ENCODE results near the gene LTO1. TPM values are rescaled to one million over a fixed set of nuclear protein-coding genes. Genes with fewer than 3 reads are reported as not detected.

LTO1 gene
- total RNA-seq, 2 donors from 2014 or later: 11.3 to 20.0 TPM

- TF ChIP-seq, protein P1, sequence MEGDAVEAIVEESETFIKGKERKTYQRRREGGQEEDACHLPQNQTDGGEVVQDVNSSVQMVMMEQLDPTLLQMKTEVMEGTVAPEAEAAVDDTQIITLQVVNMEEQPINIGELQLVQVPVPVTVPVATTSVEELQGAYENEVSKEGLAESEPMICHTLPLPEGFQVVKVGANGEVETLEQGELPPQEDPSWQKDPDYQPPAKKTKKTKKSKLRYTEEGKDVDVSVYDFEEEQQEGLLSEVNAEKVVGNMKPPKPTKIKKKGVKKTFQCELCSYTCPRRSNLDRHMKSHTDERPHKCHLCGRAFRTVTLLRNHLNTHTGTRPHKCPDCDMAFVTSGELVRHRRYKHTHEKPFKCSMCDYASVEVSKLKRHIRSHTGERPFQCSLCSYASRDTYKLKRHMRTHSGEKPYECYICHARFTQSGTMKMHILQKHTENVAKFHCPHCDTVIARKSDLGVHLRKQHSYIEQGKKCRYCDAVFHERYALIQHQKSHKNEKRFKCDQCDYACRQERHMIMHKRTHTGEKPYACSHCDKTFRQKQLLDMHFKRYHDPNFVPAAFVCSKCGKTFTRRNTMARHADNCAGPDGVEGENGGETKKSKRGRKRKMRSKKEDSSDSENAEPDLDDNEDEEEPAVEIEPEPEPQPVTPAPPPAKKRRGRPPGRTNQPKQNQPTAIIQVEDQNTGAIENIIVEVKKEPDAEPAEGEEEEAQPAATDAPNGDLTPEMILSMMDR (IDR thresholded peaks at IDR 0.05): no peak
- Histone ChIP-seq H3K36me3 (no peaks in the 10 kb centered on the region), H3K9me3 (no peaks in the 10 kb centered on the region), H3K4me1 (peaks cover 12% of the 10 kb centered on the region), H3K9ac (ENCODE audit: low read depth in 2 of 2, low read length in 2 of 2) (no peak overlapping the region), H3K27me3 (no peaks in the 10 kb centered on the region), H3K27ac (no peak overlapping the region), H3K4me3 (no peak overlapping the region)
- DNase-seq: no peak
- intact Hi-C loops (cut with DNase I): no loop called here
Observed at GRCh38 chr11:69645801-69646492, 29.2 kb downstream of the LTO1 start.

DNA sequence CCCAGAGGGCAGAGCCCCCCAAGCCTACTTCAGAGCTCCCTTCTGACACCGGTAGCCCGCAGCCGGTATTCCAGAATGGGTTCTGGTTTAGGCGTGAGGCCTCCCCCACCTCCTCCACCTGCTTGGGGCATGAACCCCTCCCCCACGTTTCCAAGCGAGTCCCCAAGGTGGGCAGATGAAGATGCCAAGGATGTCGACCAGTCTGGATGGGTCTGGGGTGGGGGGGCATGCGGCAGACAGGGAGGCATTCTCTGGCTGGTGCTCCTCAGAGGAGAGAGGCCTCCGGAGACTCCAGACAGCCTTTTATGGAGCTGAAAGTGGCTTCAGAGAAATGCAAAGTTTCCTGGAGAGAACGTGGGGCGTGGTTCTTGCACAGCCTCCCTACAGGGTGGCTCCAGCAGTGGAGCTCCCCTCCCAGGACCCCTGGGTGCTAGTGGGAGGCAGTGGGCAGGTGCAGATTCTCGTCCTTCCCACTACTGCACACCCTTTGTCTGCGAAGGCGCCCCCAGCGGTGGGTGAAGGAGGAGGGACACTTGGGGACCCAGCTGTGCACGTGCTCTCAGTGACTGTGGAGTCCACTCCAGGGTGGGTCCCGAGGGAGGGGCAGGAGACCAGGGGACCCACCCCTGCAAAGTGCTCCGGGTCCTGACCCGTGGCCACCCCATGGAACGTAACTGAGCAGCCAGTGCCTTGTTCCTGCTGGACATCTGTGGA lies 30.0 kb downstream of the LTO1 start:
- Histone ChIP-seq H3K4me3 (no peak overlapping the region), H3K4me1 (peaks cover 19% of the 10 kb centered on the region), H3K9ac (ENCODE audit: low read depth in 2 of 2, low read length in 2 of 2) (peak overlapping the region in 1 of 2 donors; percentile 4), H3K27ac (no peak overlapping the region), H3K27me3 (peaks cover 7% of the 10 kb centered on the region), H3K36me3 (no peaks in the 10 kb centered on the region), H3K9me3 (no peaks in the 10 kb centered on the region)
- TF ChIP-seq, protein P1 (IDR thresholded peaks at IDR 0.05): no peak
- DNase-seq: no peak
- intact Hi-C loops (cut with DNase I): loop anchor here (5.0 kb wide), 2 partner anchors 203 to 353 kb away; partner anchors contain the start of gene MYEOV

DNA sequence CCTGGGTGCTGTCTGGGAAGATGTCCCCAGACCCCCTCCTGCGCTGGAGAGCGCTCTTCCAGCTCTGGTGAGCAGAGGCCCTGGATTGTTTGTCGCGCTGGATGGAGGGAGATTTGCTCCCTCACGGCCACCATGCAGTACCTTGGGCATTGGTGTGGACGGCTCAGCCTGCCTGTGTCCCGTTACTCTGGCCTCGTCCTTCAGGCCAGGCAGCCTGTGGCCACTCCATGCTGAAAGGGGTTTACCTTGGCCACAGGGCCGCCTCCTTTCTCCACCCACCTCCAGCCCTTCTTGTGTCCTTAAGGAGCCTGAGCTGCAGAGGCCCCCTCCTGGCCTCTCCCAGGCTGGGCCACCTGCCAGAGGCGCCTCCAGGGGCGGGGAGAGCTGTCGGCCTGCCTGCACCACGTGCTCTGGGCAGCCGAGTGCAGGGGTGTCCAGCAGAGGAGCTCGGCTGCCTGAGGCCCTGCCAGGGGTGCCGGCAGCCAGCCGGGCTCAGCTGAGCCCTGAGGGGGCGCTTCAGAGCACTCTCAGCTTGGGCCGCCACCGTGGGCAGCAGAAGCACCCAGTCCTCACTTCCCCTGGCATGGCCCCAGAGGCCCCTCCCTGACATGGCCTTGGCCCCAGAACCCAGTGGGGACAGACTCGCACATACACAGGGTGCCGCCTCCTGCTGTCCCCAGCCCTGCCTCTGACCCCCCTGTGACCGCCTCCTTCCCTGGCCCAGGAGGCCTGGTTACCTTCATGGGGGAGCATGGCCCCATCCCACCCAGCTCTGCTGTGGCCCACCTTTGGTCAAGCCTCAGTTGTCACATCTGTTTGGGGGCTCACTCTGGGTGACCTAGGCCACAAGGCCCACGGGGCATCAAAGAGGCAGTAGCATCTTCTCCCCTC lies 30.8 kb downstream of the LTO1 start:
- no peaks in the 10 kb centered on the region for H3K9me3 ChIP-seq
- TF ChIP-seq, protein P1 (IDR thresholded peaks at IDR 0.05): no peak
- H3K27me3 ChIP-seq: peaks cover 11% of the 10 kb centered on the region
- H3K36me3 ChIP-seq: no peaks in the 10 kb centered on the region
- H3K4me1 ChIP-seq: peaks cover 27% of the 10 kb centered on the region
- intact Hi-C loops (cut with DNase I): loop anchor here (5.0 kb wide), 2 partner anchors 202 to 352 kb away; partner anchors contain the start of gene MYEOV
- H3K9ac ChIP-seq (ENCODE audit: low read depth in 2 of 2, low read length in 2 of 2): peak overlapping the region in 1 of 2 donors; percentile 4
- no peak overlapping the region for H3K4me3 ChIP-seq
- DNase-seq: peak; percentile 76
- H3K27ac ChIP-seq: no peak overlapping the region

DNA sequence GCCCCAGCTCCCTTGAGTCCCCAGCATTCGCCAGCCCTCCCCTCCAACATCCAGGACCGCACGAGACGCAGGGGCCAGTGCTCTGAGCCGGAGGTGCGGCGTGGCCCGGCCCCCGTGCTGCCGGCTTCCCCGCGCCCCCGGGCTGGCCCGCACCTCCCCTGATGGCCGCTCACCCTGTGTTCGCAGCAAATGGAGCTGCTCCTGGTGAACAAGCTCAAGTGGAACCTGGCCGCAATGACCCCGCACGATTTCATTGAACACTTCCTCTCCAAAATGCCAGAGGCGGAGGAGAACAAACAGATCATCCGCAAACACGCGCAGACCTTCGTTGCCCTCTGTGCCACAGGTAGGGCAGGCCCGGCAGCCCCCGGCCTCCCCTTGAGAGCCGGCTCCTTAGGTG lies 31.5 kb downstream of the LTO1 start:
- intact Hi-C loops (cut with DNase I): loop anchor here (2.0 to 5.0 kb wide), 3 partner anchors 201 to 543 kb away; partner anchors contain the start of gene MYEOV
- no peak overlapping the region for H3K27ac ChIP-seq
- no peaks in the 10 kb centered on the region for H3K9me3 ChIP-seq
- TF ChIP-seq, protein P1 (IDR thresholded peaks at IDR 0.05): peak; percentile 16
- peak overlapping the region in 1 of 2 donors; percentile 34 for H3K9ac ChIP-seq (ENCODE audit: low read depth in 2 of 2, low read length in 2 of 2)
- H3K27me3 ChIP-seq: peaks cover 11% of the 10 kb centered on the region
- H3K4me3 ChIP-seq: peak overlapping the region; percentile 86
- no peaks in the 10 kb centered on the region for H3K36me3 ChIP-seq
- no peak for DNase-seq
- peaks cover 27% of the 10 kb centered on the region for H3K4me1 ChIP-seq
